ENCODE data around the gene AAK1. TPM values are rescaled to one million over a fixed set of nuclear protein-coding genes. Genes with fewer than 3 reads are reported as not detected.
A peak's percentile ranks its signal among the peaks of the same experiment; 100 is the strongest.

AAK1 gene
- total and polyA plus RNA-seq, 2 of the 13 experiments (the other 11 are each of a cell fraction or from before 2014, with no cell fraction given), result 9.8 to 10.3 TPM

- no peak for TF ChIP-seq ZNF326 (CRISPR knock-in tag; IDR thresholded peaks at IDR 0.05; ENCODE audit: borderline replicate concordance)
- no peak for TF ChIP-seq ZNF292 (CRISPR knock-in tag; IDR thresholded peaks at IDR 0.05; ENCODE audit: borderline replicate concordance, low read depth)
- TF ChIP-seq ZMYM3 (CRISPR knock-in tag; IDR thresholded peaks at IDR 0.05), result no peak
- TF ChIP-seq FOXP1 (IDR thresholded peaks at IDR 0.05), result no peak
- TF ChIP-seq FOXP1 (CRISPR knock-in tag; IDR thresholded peaks at IDR 0.05), result no peak
- TF ChIP-seq HDAC1 (CRISPR knock-in tag; IDR thresholded peaks at IDR 0.05), result no peak
- 0 out of 2 replicates have a peak, but pooled peaks have one; percentile 24 for TF ChIP-seq SAP130 (CRISPR knock-in tag; IDR thresholded peaks at IDR 0.05; ENCODE audit: low read depth)
- no peak for TF ChIP-seq ISX (CRISPR knock-in tag; conservative IDR thresholded peaks at IDR 0.05)
- no peak for TF ChIP-seq GLI4 (CRISPR knock-in tag; IDR thresholded peaks at IDR 0.05; ENCODE audit: borderline replicate concordance)
- TF ChIP-seq ZNF3 (CRISPR knock-in tag; IDR thresholded peaks at IDR 0.05), result no peak
- TF ChIP-seq ZBTB34 (CRISPR knock-in tag; IDR thresholded peaks at IDR 0.05), result no peak
- TF ChIP-seq ZFP36L1 (CRISPR knock-in tag; IDR thresholded peaks at IDR 0.05), result no peak
- TF ChIP-seq HNRNPK (IDR thresholded peaks at IDR 0.05; ENCODE audit: low read depth, low read length, poor library complexity, severe bottlenecking), result no peak
- TF ChIP-seq ZC3H4 (CRISPR knock-in tag; IDR thresholded peaks at IDR 0.05; ENCODE audit: borderline replicate concordance), result no peak
- no peak for TF ChIP-seq ZNF878 (CRISPR knock-in tag; IDR thresholded peaks at IDR 0.05)
- no peak for TF ChIP-seq FOXK2 (IDR thresholded peaks at IDR 0.05)
- no peak for TF ChIP-seq ZFP91 (CRISPR knock-in tag; IDR thresholded peaks at IDR 0.05; ENCODE audit: borderline replicate concordance)
- TF ChIP-seq ZNF138 (CRISPR knock-in tag; IDR thresholded peaks at IDR 0.05; ENCODE audit: low read depth), result no peak
- no peak for TF ChIP-seq ZBTB7A (CRISPR knock-in tag; IDR thresholded peaks at IDR 0.05)
- TF ChIP-seq ZBTB49 (CRISPR knock-in tag; IDR thresholded peaks at IDR 0.05; ENCODE audit: borderline replicate concordance), result no peak
- no peak for TF ChIP-seq REPIN1 (CRISPR knock-in tag; IDR thresholded peaks at IDR 0.05; ENCODE audit: borderline replicate concordance, low read depth)
- no peak for TF ChIP-seq ZNF44 (CRISPR knock-in tag; IDR thresholded peaks at IDR 0.05)
- TF ChIP-seq ATM (IDR thresholded peaks at IDR 0.05; ENCODE audit: borderline replicate concordance), result no peak
- TF ChIP-seq SP4 (CRISPR knock-in tag; IDR thresholded peaks at IDR 0.05), result no peak
- TF ChIP-seq KDM6A (CRISPR knock-in tag; IDR thresholded peaks at IDR 0.05; ENCODE audit: low read depth), result no peak
- TF ChIP-seq CTCF (CRISPR knock-in tag; IDR thresholded peaks at IDR 0.05), result no peak
These were observed 41.9 kb upstream of the AAK1 start (continued) for GRCh38 chr2:69685321-69686048.
